PFSK-1 (cell line): ENCODE results near the gene GMDS.

Experiments
- FOXP2 ChIP-seq: optimal IDR thresholded peaks from 2 replicates; pipeline ENCODE3; 2011; ENCODE audit warnings: borderline replicate concordance, control low read depth, inconsistent platforms; ENCODE audit not compliant: insufficient read depth; ENCODE audit errors: extremely low read length, extremely low read depth
- POLR2AphosphoS5 ChIP-seq: IDR thresholded peaks from 2 replicates; pipeline ENCODE4 v1.6.1; 2012; ENCODE audit warnings: low read depth, mild to moderate bottlenecking, control low read depth, low read length, moderate library complexity
- SIN3A ChIP-seq: IDR thresholded peaks from 2 replicates; pipeline ENCODE4 v1.6.1; 2012; ENCODE audit warnings: mild to moderate bottlenecking, low read length, moderate library complexity, borderline replicate concordance; ENCODE audit not compliant: insufficient read depth
- TAF1 ChIP-seq: IDR thresholded peaks from 2 replicates; pipeline ENCODE4 v1.6.1; 2012; ENCODE audit warnings: low read length, control low read depth, borderline replicate concordance; ENCODE audit not compliant: insufficient read depth
- TF ChIP-seq, protein P1 (sequence below), 2 experiments: IDR thresholded peaks; 2 replicates each; pipeline versions ENCODE4 v1.6.1 to v1.8.0; 2011 to 2012; ENCODE audit warnings: low read depth in 2 of 2, low read length in 2 of 2, control low read depth in 1 of 2, inconsistent platforms in 1 of 2, mild to moderate bottlenecking in 1 of 2, moderate library complexity in 1 of 2; ENCODE audit not compliant: insufficient read depth in 1 of 2

GMDS gene

DNA sequence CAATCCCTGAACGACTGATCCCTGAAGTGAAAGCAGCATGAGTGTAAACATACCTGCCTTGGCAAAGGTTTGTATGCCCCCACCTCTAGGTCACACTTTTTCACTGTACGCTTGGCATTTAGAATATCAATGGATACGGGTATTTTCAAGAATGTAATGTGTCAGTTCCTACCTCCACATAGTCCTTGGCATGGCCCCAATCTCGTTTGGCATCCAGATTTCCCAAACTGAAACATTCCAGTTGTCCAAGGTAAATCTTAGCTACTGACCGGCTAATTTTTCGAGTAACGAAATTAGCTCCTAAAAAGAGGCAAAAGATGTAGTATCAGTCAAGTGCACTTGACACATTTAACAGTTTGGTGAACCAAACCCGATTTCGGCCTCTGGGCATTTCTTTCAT lies 315.5 kb downstream of the GMDS start:
- TF ChIP-seq, protein P1, sequence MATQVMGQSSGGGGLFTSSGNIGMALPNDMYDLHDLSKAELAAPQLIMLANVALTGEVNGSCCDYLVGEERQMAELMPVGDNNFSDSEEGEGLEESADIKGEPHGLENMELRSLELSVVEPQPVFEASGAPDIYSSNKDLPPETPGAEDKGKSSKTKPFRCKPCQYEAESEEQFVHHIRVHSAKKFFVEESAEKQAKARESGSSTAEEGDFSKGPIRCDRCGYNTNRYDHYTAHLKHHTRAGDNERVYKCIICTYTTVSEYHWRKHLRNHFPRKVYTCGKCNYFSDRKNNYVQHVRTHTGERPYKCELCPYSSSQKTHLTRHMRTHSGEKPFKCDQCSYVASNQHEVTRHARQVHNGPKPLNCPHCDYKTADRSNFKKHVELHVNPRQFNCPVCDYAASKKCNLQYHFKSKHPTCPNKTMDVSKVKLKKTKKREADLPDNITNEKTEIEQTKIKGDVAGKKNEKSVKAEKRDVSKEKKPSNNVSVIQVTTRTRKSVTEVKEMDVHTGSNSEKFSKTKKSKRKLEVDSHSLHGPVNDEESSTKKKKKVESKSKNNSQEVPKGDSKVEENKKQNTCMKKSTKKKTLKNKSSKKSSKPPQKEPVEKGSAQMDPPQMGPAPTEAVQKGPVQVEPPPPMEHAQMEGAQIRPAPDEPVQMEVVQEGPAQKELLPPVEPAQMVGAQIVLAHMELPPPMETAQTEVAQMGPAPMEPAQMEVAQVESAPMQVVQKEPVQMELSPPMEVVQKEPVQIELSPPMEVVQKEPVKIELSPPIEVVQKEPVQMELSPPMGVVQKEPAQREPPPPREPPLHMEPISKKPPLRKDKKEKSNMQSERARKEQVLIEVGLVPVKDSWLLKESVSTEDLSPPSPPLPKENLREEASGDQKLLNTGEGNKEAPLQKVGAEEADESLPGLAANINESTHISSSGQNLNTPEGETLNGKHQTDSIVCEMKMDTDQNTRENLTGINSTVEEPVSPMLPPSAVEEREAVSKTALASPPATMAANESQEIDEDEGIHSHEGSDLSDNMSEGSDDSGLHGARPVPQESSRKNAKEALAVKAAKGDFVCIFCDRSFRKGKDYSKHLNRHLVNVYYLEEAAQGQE (IDR thresholded peaks at IDR 0.05; ENCODE audit: insufficient read depth in 1 of 2, low read depth in 2 of 2, low read length in 2 of 2) = no peak
- TF ChIP-seq FOXP2 = no peak
- no peak for TF ChIP-seq POLR2AphosphoS5
- TF ChIP-seq TAF1 = no peak
- no peak for TF ChIP-seq SIN3A

GRCh38 chr6:1925743-1926430 lies 319.5 kb downstream of the GMDS start:
- TF ChIP-seq TAF1 = no peak
- no peak for TF ChIP-seq SIN3A
- TF ChIP-seq POLR2AphosphoS5 = no peak

- TF ChIP-seq SIN3A (no peak), TAF1 (no peak), POLR2AphosphoS5 (no peak), FOXP2 (no peak)
- TF ChIP-seq, protein P1 (IDR thresholded peaks at IDR 0.05; ENCODE audit: insufficient read depth in 1 of 2, low read depth in 2 of 2, low read length in 2 of 2) = no peak
Measured at GRCh38 chr6:1923449-1923848, 322.0 kb downstream of the GMDS start.

- TF ChIP-seq FOXP2 (no peak), TAF1 (no peak), POLR2AphosphoS5 (no peak), SIN3A (no peak)
- TF ChIP-seq, protein P1 (IDR thresholded peaks at IDR 0.05; ENCODE audit: insufficient read depth in 1 of 2, low read depth in 2 of 2, low read length in 2 of 2) = no peak
Measured at GRCh38 chr6:1917626-1918371, 327.6 kb downstream of the GMDS start.

- TF ChIP-seq, protein P1 (IDR thresholded peaks at IDR 0.05; ENCODE audit: insufficient read depth in 1 of 2, low read depth in 2 of 2, low read length in 2 of 2) = no peak
- no peak for TF ChIP-seq POLR2AphosphoS5
- no peak for TF ChIP-seq FOXP2
- no peak for TF ChIP-seq SIN3A
- TF ChIP-seq TAF1 = no peak
Measured at GRCh38 chr6:1916334-1917070, 328.9 kb downstream of the GMDS start.
